Measurements from ENCODE around the gene FYN. TPM values are rescaled to one million over a fixed set of nuclear protein-coding genes. Genes with fewer than 3 reads are reported as not detected.

The FYN gene
- total RNA-seq, 4 donors from 2014 or later, result 16.3 to 288 (median 52.2) TPM

- intact Hi-C loops (cut with DNase I; ENCODE audit: low total_unique reads), result no loop called here
- in situ Hi-C loops (cut with MboI; ENCODE audit: low pct_ligation_motif_present in 1 of 4, low pct_unique_long_range_greater_than_20kb in 1 of 4, low sequenced_read_pairs in 3 of 4), result loop anchor here in 1 of 4 donors (25.0 kb wide), 1 partner anchor 417 kb away; no protein-coding TSS in a partner anchor
- H3K27me3 ChIP-seq, result peaks cover 6% of the 10 kb centered on the region
- H3K36me3 ChIP-seq, result no peaks in the 10 kb centered on the region
- DNase-seq, result no peak
- WGBS, 2 donors (ENCODE audit: low coverage in 1 of 2), result 29 to 69% methylated on average over 1 of the region's 1 CpG
- H3K9me3 ChIP-seq, result no peaks in the 10 kb centered on the region
- no peak overlapping the region for H3K27ac ChIP-seq
- no peak for TF ChIP-seq CTCF (IDR thresholded peaks at IDR 0.05)
- TF ChIP-seq POLR2A (IDR thresholded peaks at IDR 0.05), result no peak
- no peak for TF ChIP-seq EP300 (IDR thresholded peaks at IDR 0.05; ENCODE audit: low read depth)
- TF ChIP-seq POLR2AphosphoS5 (IDR thresholded peaks at IDR 0.05), result no peak
- H3K4me1 ChIP-seq, result peaks cover 4 to 42% (median 10%) of the 10 kb centered on the region in 4 donors
- no peak overlapping the region for H3K4me3 ChIP-seq
These were observed 127.6 kb downstream of the FYN start for GRCh38 chr6:111745636-111746035.

- WGBS, 2 donors (ENCODE audit: low coverage in 1 of 2), result 98 to 100% methylated on average over 1 to 4 of the region's 4 CpGs
- intact Hi-C loops (cut with DNase I; ENCODE audit: low total_unique reads), result no loop called here
- Histone ChIP-seq H3K4me1 (peaks cover 4 to 42% (median 10%) of the 10 kb centered on the region in 4 donors), H3K9me3 (no peaks in the 10 kb centered on the region), H3K27me3 (peaks cover 6% of the 10 kb centered on the region), H3K4me3 (no peak overlapping the region), H3K36me3 (no peaks in the 10 kb centered on the region), H3K27ac (no peak overlapping the region)
- in situ Hi-C loops (cut with MboI; ENCODE audit: low pct_ligation_motif_present in 1 of 4, low pct_unique_long_range_greater_than_20kb in 1 of 4, low sequenced_read_pairs in 3 of 4), result loop anchor here in 1 of 4 donors (25.0 kb wide), 1 partner anchor 417 kb away; no protein-coding TSS in a partner anchor
- TF ChIP-seq POLR2AphosphoS5 (IDR thresholded peaks at IDR 0.05), result no peak
- TF ChIP-seq EP300 (IDR thresholded peaks at IDR 0.05; ENCODE audit: low read depth), result no peak
- TF ChIP-seq POLR2A (IDR thresholded peaks at IDR 0.05), result no peak
- TF ChIP-seq CTCF (IDR thresholded peaks at IDR 0.05), result no peak
- no peak for DNase-seq
These were observed 128.1 kb downstream of the FYN start for GRCh38 chr6:111745186-111745585.

- intact Hi-C loops (cut with DNase I; ENCODE audit: low total_unique reads) (no loop called here), in situ Hi-C loops (cut with MboI; ENCODE audit: low pct_ligation_motif_present in 1 of 4, low pct_unique_long_range_greater_than_20kb in 1 of 4, low sequenced_read_pairs in 3 of 4) (loop anchor here in 1 of 4 donors (25.0 kb wide), 1 partner anchor 418 kb away; no protein-coding TSS in a partner anchor)
- peaks cover 4 to 42% (median 10%) of the 10 kb centered on the region in 4 donors for H3K4me1 ChIP-seq
- H3K27me3 ChIP-seq, result peaks cover 6% of the 10 kb centered on the region
- no peak overlapping the region for H3K4me3 ChIP-seq
- WGBS, 2 donors (ENCODE audit: low coverage in 1 of 2), result 49 to 76% methylated on average over 5 to 8 of the region's 8 CpGs
- H3K27ac ChIP-seq, result no peak overlapping the region
- no peaks in the 10 kb centered on the region for H3K36me3 ChIP-seq
- DNase-seq, result no peak
- TF ChIP-seq POLR2AphosphoS5 (IDR thresholded peaks at IDR 0.05) (no peak), EP300 (IDR thresholded peaks at IDR 0.05; ENCODE audit: low read depth) (no peak), POLR2A (IDR thresholded peaks at IDR 0.05) (no peak), CTCF (IDR thresholded peaks at IDR 0.05) (no peak)
- H3K9me3 ChIP-seq, result no peaks in the 10 kb centered on the region
These were observed 129.2 kb downstream of the FYN start for GRCh38 chr6:111743862-111744692.

- Histone ChIP-seq H3K9me3 (no peaks in the 10 kb centered on the region), H3K36me3 (no peaks in the 10 kb centered on the region), H3K4me1 (peaks cover 4 to 41% (median 10%) of the 10 kb centered on the region in 4 donors), H3K4me3 (no peak overlapping the region), H3K27ac (no peak overlapping the region), H3K27me3 (peaks cover 6% of the 10 kb centered on the region)
- in situ Hi-C loops (cut with MboI; ENCODE audit: low pct_ligation_motif_present in 1 of 4, low pct_unique_long_range_greater_than_20kb in 1 of 4, low sequenced_read_pairs in 3 of 4), result loop anchor here in 1 of 4 donors (25.0 kb wide), 1 partner anchor 419 kb away; no protein-coding TSS in a partner anchor
- TF ChIP-seq CTCF (IDR thresholded peaks at IDR 0.05) (no peak), EP300 (IDR thresholded peaks at IDR 0.05; ENCODE audit: low read depth) (no peak), POLR2A (IDR thresholded peaks at IDR 0.05) (no peak), POLR2AphosphoS5 (IDR thresholded peaks at IDR 0.05) (no peak)
- intact Hi-C loops (cut with DNase I; ENCODE audit: low total_unique reads), result no loop called here
- DNase-seq, result no peak
- 76 to 97% methylated on average over 5 of the region's 5 CpGs for WGBS, 2 donors (ENCODE audit: low coverage in 1 of 2)
These were observed 129.9 kb downstream of the FYN start for GRCh38 chr6:111743360-111743759.

Data from transverse colon (tissue), 4 donors.